Epithelial cell of proximal tubule (primary cell): ENCODE data around the gene KCNK1. TPM values are rescaled to one million over a fixed set of nuclear protein-coding genes. Genes with fewer than 3 reads are reported as not detected.

Experiments used
- DNase-seq: peaks from one replicate; pipeline ENCODE4 v3.0.0-alpha.2; 2011; ENCODE audit warnings: low read depth
- H3K4me3 ChIP-seq: 2 replicates; pipeline ENCODE4 v1.5.1; 2011; ENCODE audit warnings: low read depth, mild to moderate bottlenecking, low read length
- total RNA-seq: library from RNA; depleted of rRNA; stranded (reverse); fragments of >200 nt; gene quantifications from 2 replicates; pipeline ENCODE4 v1.2.3, GENCODE V29; 2015
- TF ChIP-seq, protein P1 (sequence below): conservative IDR thresholded peaks from 2 replicates; pipeline ENCODE4 v1.5.1; 2012; ENCODE audit warnings: low read depth, mild to moderate bottlenecking, low read length

The KCNK1 gene
- total RNA-seq, 1 donor from 2014 or later = 9.8 TPM

DNA sequence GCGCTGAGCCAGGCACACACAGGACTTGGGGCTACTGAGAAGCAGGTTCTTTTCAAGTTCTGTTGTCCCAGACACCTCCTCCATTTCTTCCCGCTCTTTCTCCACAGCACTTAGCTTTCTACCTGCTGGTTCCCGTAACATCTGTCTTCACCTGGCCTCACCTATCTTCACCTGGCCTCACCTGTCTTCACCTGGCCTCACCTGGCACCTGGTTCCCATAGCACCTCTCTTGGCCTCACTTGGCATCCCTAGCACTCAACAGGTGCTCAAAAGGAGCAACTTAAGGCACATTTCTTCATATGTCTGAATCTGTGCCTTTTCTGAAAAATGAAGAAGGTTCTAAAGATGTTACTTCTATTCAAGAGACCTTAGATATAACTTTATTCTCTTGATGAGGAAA is 10.4 kb downstream of the KCNK1 start:
- H3K4me3 ChIP-seq = no peak overlapping the region
- TF ChIP-seq, protein P1, sequence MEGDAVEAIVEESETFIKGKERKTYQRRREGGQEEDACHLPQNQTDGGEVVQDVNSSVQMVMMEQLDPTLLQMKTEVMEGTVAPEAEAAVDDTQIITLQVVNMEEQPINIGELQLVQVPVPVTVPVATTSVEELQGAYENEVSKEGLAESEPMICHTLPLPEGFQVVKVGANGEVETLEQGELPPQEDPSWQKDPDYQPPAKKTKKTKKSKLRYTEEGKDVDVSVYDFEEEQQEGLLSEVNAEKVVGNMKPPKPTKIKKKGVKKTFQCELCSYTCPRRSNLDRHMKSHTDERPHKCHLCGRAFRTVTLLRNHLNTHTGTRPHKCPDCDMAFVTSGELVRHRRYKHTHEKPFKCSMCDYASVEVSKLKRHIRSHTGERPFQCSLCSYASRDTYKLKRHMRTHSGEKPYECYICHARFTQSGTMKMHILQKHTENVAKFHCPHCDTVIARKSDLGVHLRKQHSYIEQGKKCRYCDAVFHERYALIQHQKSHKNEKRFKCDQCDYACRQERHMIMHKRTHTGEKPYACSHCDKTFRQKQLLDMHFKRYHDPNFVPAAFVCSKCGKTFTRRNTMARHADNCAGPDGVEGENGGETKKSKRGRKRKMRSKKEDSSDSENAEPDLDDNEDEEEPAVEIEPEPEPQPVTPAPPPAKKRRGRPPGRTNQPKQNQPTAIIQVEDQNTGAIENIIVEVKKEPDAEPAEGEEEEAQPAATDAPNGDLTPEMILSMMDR = no peak
- no peak for DNase-seq

- TF ChIP-seq, protein P1 = no peak
- no peak for DNase-seq
Observed at GRCh38 chr1:233625087-233625486, 11.2 kb downstream of the KCNK1 start.

DNA sequence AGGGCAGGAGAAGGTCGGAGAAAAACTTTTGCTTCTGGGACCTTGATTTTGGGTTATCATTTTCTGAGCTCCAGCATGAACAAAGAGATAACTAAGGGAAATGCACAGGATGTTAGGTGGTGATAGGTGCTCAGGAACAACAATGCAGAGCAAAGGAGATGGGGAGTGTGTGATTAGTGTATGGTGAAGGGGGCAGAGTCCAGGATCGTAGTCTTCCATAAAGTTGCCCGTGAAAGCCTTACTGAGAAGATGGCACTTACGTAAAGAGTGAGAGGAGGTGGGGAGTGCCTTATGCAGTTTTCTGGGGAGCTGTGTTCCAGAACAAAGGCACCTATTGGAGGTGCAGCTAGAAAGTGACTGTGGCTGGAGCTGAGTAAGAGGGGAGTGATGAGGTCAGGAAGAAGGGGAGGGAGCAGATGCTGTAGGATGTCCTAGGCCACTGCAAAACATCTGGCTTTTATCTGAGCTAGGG is 11.6 kb downstream of the KCNK1 start:
- DNase-seq = no peak
- TF ChIP-seq, protein P1 = no peak
- no peak overlapping the region for H3K4me3 ChIP-seq

More at GRCh38 chr1:233625087-233625486, 11.2 kb downstream of the KCNK1 start:
- no peak overlapping the region for H3K4me3 ChIP-seq

DNA sequence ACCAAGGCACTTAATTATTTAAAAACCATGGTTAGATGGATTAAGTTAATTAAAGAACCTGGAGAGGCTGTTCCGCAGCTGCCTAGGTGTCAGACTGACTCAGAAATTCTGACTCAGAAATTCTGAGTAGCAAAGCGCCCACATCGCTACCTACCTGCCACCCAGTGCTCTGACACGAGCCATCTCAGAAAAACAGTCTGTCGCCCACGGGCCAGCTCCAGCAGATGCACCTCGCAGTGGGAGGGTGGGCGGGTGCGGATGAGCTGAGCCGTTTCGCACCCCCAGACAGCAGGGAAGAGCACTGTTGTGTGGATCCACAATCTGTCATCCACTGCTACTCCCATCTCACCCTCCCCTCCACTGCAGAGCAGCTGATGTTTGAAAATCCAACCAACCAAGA is 13.5 kb downstream of the KCNK1 start:
- no peak for DNase-seq
- no peak overlapping the region for H3K4me3 ChIP-seq
- TF ChIP-seq, protein P1 = no peak

- TF ChIP-seq, protein P1 = no peak
- no peak for DNase-seq
- no peak overlapping the region for H3K4me3 ChIP-seq
Observed at GRCh38 chr1:233627823-233628222, 13.9 kb downstream of the KCNK1 start.

- TF ChIP-seq, protein P1 = no peak
- DNase-seq = no peak
- no peak overlapping the region for H3K4me3 ChIP-seq
Observed at GRCh38 chr1:233629305-233629935, 15.5 kb downstream of the KCNK1 start.

GRCh38 chr1:233631810-233632405 is 18.0 kb downstream of the KCNK1 start:
- peak overlapping the region; percentile 14 for H3K4me3 ChIP-seq
- TF ChIP-seq, protein P1 = no peak
- peak; percentile 59 for DNase-seq
